HG03095 (cell line): ENCODE results near the gene CRACDL.

Experiments
- ATAC-seq: cut with Tn5 transposase; IDR thresholded peaks from one replicate; pipeline ENCODE4 v1.9.1; 2021; ENCODE audit warnings: moderate library complexity; ENCODE audit not compliant: unreplicated experiment

The CRACDL gene

DNA sequence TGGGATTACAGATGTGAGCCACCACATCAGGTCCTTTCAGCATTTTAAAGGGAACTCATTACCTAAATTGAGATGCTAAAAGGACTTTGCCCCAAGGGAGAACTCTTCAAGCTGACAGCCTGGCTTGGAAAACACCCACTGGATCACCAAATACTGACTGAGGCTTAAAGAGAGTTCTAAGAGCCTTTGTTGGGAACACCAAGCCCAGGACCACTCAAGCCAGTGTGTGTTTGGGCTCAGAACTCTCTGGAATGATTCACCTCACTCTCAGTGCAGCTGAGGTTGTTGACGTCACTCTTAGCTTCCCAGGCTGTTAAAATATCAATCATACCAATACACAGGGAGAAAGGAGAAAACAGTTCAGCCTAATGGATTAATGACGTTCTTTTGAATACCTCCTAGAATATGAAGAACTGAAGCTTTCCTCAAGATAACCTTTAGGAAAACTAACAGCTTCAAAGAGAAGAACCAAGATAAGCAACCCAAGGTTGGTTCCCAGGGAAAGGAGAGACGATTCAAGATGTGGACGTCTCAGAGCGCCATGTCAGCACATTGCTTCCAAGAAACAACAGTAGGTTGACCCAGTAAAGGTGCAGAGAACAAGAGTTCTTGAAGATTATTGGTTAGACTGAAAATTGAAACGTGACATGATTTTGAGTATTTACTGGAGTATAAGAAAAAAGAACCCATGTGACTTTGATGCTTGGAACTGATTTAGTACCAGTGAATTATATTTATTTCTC, 157.1 kb downstream of the CRACDL start:
- no peak for ATAC-seq

DNA sequence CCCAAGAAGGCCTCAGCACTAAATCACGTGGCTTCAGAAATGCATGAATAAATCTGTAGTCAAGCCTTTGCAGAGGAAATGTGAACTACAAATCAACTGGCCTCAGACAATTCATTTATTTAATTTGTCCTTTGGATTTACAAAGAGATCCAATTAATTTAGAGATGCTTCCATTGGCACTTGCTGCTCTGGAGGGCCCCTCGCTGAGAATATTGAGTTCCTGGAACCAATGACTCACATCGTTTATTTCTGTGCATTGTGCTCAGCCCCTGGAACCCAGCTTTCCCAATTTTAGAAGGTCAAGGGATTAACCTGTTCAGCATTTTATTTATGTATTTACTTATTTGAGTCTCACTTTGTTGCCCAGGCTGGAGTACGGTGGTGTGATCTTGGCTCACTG, 157.9 kb downstream of the CRACDL start:
- ATAC-seq = no peak

DNA sequence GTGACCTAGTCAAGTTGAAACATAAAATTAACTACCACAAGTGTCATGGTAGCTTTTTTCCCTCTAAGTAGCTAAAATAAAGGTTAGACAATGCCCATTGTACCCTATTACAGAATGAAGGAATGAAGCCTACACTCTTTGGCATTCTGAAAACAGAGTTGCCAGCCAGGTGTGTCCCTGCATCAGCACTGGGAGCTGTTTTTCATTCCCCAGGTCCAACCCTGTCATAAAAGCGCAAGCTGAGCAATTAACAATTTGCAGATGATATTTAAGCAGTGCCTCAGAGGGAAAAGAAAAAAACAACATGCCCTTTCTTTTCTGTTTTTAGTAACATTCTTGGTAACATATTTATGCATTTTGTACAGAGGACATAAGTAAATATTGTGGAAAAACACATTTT, 158.3 kb downstream of the CRACDL start:
- no peak for ATAC-seq

DNA sequence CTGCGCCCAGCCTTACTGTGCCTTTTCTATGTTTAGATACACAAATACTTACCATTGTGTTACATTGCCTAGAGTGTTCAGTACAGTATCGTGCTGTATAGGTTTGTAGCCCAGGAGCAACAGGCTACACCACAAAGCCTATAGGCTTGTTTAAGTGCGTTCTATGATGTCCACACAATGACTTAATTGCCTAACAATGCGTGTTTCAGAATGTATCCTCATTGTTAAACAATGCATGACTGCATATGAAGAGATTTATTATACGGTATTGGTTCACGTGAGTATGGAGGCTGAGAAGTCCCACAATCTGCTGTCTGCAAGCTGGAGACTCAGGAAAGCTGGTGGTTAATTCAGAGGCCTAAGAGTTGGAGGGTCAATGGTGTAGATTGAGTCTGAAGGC, 158.9 kb downstream of the CRACDL start:
- no peak for ATAC-seq

DNA sequence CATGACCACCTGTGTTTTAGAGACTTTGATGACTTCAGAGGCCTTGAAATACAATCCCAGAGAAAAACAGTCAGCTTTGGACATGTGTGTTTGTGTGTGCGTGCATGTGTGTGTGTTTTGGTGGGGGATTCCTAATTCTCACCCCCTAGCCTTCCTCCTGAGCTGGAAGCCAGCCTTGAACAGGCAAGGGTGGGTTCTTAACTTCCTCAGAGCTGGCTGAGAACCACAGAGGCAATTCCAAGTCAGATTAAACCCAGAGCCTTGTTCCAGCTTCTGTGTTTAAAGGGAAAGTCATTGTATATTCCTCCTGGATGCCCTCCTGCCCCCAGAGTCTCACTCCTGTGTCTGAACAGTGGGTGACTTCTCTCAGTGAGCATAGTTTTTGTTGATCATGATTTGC, 159.9 kb downstream of the CRACDL start:
- ATAC-seq = no peak

DNA sequence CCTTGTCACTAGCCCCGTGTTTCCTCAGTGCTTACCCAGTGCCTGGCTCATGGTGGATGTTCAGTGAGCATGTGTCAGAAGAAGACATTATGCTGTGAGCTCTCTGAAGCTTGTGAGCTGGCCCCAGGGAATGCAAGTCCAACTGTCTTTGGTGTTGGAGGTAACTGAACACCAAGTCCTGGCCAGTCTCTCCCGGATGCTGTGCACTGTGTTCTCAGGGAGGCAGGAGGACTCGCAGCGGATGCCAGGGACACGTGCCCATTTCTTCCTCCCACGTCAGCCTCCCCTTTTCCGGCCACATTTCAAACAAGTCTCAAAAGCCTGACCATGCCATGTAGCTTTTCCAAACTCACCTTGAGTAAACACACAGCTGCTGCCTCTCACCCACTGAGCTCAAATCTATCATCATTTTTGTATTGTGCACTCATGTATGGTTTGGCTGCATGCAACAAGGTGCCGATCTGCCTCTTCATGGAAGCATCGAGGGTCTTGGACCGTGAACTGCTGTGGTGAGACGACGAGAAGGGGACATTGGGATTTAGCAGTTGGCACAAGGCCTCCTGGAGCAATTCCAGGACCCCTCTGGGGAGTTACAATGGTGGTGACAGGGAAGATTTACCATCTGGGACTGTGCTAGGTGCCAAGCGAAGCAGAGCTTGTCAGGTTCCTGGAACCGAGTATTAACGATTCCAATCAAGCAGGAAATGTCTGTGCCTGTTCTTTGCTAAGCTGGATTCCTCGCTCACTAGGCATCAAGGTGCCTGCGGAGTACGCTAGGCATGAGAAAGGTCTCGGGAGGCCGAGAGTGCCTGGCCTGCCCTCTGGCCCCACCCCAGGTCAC, 160.7 kb downstream of the CRACDL start:
- no peak for ATAC-seq

DNA sequence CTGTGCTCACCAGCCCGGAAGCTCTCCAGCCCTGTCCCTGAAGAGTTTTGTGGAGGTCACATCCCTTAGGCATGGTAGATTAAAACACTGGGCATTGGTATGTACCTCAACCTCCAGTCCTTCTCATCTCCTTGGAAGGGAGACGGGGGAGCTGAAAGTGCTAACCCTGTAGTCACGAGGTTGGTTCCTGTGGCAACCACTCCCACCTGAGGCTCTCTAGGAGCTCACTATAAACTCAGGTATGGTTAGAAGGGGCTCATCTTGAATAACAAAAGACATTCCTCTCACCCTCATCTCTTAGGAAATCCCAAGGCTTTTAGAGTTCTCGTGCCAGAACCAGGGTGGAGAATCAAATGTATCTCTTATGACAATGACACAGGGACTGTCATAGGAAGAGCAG, 162.1 kb downstream of the CRACDL start:
- ATAC-seq = no peak

DNA sequence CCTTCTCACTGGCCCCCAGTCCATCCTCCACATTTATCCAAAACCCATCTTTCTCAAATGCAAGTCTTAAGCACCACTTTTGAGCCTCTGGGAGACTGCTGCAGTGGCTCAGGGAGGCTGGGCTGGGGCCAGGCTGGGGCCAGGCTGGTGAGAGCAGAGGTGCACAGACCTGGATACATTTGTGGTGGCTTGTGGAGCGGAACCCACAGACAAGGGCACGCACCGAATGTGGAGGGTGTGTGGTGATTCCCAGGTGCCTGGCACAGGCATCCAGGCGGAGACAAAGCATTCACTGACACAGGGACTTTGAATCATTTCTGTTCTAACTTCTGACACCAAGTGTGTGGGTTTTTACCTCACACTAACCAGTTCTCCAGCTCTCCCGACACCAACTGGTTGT, 162.9 kb downstream of the CRACDL start:
- no peak for ATAC-seq

DNA sequence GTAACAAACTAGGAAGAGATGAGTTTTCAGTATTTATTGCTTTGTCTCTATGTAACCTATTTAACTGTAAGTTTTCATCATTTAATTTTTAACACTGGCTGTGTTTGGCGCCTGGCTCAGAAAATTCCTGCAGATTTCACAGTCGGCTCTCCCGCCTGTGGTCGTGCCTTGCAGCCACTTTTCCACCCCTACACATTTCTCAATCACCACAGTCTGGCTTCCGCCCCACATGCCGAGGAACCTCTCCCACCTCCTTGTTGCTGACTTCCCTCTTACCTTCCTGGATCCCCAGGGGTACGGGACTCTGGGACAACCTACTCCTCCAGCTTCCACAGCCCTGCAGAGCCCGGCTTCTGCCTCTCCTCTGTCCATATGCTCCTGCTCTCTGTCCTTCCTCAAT, 163.5 kb downstream of the CRACDL start:
- ATAC-seq = no peak

DNA sequence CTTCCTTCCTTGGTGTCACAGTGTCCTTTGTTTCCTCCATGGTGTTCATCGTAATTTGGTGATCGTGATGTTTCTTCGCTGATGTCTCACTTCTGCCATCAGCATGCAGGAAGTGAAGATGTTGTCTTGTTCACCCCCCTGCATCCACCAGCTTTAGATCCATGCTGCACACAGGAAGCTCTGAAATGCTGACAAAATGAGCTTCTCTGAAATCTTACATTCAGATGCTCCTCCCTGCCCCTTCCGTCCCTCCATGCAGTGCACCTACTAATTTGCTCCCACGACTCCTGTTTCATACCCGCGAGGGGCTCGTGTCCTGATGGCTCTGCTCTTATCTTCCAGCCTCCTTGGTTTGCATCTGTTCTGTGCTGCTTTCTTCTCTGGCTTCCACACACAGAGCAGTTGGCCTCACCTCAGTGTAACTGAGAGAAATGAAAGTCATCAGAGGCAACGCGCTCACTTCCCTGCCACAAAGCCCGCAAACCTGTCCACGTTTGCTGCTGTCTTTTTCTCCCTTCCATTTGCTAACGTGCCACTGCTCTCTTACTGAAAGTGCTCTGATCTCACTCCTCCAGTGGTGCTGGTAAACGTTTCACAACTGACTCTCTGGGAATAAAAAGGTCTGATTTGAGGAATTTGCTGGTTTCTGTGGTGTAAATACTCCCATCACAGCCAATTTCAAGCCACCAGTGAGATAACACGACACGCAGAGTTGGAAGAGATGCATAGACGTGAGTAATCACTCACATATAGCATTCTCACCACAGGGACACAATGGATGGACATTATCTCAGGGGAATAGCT, 164.1 kb downstream of the CRACDL start:
- ATAC-seq = peak; percentile 58

DNA sequence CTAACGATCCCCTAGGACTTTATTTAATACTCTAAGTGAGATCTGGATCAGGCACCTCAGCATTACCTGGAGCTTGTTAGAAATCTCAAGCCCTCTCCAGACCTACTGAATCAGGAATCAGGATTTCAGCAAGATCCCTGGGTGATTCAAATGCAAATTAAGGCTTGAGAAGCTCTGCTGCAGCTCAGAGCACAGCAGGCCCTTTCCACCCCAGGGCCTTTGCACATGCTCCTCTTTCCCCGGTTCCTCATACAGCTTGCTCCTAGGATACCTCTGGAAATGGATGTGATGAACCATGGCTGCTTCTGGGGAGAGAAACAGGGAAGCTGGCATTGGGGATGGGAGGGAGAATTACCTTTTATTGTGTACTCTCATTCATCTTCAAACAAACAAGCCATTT, 164.8 kb downstream of the CRACDL start:
- ATAC-seq = no peak

DNA sequence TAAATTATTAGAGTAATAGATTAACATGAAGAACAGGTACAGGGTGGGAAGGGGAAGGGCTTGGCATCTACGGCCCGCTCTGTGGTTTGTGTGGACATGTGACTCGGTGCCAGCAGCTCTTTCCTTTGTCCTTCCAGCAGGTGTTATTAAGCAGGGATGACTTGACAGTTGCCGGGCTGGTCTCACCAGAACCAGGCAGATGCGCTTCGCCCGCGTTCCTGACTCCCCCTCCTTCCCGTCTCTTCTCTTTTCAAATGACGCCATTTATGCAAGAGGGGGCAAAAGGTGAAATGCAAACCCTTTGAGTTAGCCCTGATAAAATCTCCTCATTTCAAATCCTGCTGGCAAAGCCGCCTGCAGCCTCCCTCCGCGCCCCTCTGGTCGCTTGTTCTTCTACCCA, 166.2 kb downstream of the CRACDL start:
- no peak for ATAC-seq

DNA sequence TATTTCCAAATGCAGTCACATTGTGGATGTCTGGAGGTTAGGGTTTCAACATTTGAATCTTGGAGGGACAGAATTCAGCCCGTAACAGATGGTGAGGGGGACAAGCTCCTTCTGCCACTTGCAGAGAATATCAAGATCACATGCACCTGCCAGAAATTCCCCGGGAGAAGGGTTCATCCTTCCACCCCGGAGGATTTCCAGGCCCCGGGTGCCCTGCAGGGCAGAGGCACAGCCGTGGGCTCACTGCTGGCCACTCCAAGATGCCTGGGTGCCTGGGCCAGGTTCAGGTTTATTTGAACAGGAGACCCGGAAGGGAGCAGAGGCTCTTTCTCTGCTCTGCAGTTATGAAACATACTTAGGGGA, 166.9 kb downstream of the CRACDL start:
- no peak for ATAC-seq

DNA sequence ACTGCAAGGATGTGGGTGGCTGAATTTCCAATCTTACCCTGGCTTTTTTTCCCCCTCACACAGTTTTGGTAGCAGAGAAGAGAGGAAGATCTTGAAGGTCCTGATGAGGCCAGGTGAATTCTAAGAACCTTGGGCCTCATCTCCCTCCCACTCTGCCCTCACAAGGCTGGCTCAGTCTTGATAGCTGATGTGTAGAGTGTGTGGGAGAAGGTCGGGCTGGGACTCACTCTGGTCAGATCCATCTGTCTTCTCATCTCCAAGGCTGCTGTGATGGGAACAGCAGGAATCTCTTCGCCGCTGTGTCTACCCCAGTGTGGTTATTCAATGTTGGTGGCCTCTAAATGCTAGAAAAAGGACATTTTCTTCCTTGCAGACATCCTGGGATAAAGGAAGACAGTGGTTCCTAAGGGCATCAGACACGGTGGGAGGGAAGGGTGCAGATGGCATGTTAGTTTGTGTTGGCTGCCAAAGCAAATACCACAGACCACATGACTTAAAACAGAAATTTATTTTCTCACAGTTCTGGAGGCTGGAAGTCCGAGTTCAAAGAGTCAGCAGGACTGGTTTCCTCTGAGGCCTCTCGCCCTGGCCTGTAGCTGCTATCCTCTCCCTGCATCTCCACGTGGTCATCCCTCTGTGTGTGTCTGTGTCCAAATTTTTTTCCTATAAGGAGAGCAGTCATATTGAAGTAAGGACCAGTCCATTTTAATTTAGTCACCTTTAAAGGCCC, 167.5 kb downstream of the CRACDL start:
- no peak for ATAC-seq

DNA sequence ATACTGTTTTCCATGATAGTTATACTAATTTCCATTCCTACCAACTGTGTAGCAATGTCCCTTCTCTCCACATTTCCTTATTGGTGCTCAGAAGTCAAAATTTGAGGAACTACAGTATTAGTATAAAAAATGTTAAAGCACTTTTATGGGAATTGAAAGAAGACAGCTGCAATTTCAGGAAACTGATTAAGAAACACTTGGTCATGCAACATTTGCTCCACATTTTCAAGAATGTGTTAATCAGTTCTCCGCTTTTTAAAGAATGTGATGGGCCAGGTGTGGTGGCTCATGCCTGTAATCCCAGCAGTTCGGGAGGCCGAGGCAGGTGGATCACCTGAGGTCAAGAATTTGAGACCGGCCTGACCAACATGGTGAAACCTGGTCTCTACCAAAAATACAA, 171.5 kb downstream of the CRACDL start:
- no peak for ATAC-seq

DNA sequence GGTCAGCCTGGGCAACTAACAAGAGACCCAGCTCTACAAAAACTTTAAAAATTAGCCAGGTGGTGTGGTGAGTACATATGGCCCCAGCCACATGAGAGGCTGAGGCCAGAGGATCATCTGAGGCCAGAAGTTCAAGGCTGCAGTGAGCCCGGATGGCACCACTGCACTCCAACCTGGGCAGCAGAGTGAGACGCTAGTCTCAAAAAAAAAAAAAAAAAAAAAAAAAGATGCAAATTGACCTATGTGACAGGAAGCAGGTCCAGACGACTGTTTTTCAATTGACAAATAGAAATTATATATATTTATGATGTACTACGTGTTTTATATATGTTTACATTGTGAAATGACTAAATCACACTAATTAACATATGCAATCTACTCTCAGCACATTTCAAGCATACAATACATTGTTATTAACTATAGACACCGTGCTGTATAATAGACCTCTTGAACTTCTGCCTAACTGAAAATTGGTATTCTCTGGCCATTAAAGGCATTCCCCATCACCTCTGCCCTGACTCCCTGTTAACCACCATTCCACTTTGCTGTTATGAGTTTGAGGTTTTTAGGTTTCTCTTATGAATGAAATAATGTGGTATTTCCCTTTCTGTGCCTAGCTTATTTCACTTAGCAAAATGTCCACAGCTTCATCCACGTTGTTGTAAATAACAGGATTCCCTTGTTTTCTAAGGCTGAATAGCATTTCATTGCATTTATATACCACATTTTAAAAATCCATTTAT, 172.6 kb downstream of the CRACDL start:
- ATAC-seq = no peak

DNA sequence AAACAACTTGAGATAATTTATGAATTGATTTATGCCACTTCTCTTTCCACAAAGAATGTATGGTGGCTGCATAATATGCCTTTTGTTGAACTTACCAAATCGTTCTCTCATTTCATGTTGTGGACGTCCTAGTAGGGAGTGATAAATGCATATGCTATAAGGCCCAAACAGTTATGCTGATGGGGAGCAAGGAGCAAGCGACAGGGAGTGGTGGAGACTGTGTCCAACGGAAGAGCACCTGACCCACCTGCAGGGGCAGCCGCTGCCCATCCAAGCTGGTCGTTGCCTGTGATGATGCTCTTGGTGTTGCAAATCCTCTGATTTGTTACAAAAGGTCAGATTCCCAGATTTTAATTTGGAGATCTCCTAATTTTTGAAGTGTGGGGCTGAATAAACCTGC, 174.1 kb downstream of the CRACDL start:
- ATAC-seq = no peak

DNA sequence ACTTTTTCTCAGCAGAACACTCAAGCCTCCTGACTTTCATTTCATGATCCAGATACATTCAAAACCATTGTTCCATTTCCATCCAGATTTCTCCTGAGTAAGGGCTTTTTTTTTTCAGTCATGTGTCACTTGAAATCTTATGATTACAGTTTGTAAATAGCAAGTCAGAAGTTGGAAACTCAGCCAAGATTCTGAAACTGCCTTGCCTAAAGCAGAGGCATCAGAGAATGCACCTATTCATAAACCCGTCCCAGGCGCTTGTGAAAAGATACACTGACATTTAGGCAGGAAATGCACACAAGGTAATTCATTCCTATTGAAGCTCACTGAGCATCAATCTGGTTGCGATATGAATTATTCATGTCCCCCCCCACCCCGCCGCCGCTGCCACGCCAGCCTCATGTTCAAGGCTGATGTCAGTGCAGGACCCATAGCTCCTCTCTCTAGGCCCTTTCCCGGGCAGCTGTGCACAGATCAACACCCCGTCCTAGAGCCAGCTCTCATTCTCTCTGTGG, 174.7 kb downstream of the CRACDL start:
- ATAC-seq = no peak

DNA sequence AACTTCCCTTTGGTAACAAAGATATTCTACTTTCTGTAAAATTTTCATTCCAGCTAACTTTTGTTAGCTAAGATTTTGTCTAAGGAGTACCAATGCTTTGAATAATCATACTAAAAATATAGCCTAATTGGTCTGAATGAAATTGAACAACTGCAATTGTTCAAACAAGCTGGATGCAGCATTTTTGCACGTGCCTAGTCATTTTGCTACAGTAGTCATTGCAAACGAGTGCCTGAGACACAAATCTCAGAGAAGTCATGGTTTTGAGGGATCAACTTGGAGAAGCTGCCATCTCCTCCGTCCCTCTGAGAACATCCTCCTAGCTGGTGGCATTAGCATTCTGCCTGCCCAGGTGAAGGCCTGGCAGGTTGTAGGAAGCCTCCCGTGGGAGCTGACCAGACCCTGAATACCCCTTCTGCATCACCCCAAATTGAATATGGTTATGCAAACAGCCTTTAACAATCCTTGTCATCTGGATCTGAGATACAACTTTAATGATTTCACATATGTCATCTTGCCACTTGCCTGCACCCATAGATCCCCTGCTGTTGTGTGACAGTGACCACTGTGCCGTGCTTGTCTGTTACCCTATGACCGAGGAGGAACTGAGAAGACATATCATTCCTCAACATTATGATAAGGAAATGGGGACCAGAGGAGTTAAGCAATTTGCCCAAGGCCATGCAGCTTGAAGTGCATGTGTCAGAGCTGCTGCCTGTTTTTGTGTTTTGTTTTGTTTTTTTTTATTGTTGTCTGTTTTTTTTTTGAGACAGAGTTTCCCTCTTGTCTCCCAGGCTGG, 176.0 kb downstream of the CRACDL start:
- ATAC-seq = no peak
